ENCODE data around the gene MED25. TPM values are rescaled to one million over a fixed set of nuclear protein-coding genes. Genes with fewer than 3 reads are reported as not detected.

Gene MED25
- total and polyA plus RNA-seq, 2 donors (not counting 1 experiment from before 2014, with no cell fraction given) = 11.2 to 20.2 TPM

GRCh38 chr19:49846408-49846807, 28.3 kb downstream of the MED25 start:
- Histone ChIP-seq H3K79me2 (ENCODE audit: control insufficient read depth, insufficient read depth, low read length) (no peaks in the 10 kb centered on the region), H3K4me1 (ENCODE audit: control insufficient read depth, extremely low read depth, insufficient read depth, low read length) (peaks cover 4% of the 10 kb centered on the region), H3K27me3 (ENCODE audit: control insufficient read depth, insufficient read depth, low read length) (no peaks in the 10 kb centered on the region), H3K9ac (ENCODE audit: insufficient read depth, low read length) (no peak overlapping the region), H3K4me2 (ENCODE audit: extremely low read depth, insufficient read depth, low read length) (no peak overlapping the region), H3K9me3 (ENCODE audit: control insufficient read depth, insufficient read depth, low read depth, low read length) (no peaks in the 10 kb centered on the region), H3K4me3 (replicated peaks in 1 of 4; ENCODE audit: control extremely low read depth in 1 of 4, insufficient read depth in 1 of 4, low read depth in 3 of 4, low read length in 4 of 4) (no peak overlapping the region), H3K27ac (ENCODE audit: insufficient read depth, low read length) (no peak overlapping the region), H3K36me3 (ENCODE audit: control insufficient read depth, insufficient read depth, low read length) (no peaks in the 10 kb centered on the region), H4K20me1 (ENCODE audit: control insufficient read depth, extremely low read depth, insufficient read depth, low read length) (no peaks in the 10 kb centered on the region), H2AFZ (ENCODE audit: low read length) (no peak overlapping the region)
- DNase-seq (ENCODE audit: low read depth in 2 of 2) = no peak
- TF ChIP-seq EZH2 (IDR thresholded peaks at IDR 0.05; ENCODE audit: low read length, missing control alignments) (no peak), CTCF (conservative IDR thresholded peaks at IDR 0.05 in 1 of 2, IDR thresholded peaks at IDR 0.05 in 1 of 2; ENCODE audit: low read depth in 1 of 2, low read length in 2 of 2) (no peak)

DNA sequence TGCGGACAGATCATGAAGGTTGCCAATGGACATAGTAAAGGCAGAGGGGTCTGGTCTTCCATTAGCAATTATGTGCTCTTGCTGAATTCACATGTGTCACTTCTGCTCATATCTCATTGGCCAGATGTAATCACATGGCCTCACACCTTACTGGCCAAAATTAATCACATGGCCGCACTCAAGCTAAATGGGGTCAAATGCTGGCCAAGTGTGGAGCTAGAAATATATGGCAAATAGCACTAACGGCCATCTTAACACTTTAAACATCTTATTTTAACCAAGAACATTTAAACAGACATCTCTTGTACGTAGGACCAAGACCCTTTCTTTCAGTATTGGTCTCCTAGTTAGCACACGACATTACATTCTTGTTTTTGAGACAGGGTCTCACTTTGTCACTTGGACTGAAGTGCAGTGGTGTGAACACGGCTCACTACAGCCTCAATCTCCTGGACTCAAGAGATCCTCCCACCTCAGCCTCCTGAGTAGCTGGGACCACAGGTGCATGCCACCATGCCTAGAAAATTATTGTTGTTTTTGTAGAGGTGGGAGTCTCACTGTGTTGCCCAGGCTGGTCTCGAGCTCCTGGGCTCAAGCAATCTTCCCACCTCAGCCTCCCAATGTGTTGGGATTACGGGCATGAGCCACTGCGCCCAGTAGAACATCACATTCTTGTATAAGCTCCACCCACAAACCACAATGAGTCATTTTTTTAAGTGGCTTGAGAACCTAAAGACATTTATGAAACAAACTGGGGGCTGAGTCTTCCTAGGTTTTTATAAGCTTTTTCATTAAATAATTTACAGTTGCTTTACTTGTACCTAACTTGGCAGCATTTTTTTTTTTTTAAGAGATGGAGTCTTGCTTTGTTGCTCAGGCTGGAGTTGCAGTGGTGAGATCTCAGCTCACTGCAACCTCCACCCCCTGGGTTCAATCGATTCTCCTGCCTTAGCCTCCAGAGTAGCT, 29.9 kb downstream of the MED25 start:
- DNase-seq (ENCODE audit: low read depth in 2 of 2) = peak; percentile 90 to 93
- Histone ChIP-seq H3K4me3 (replicated peaks in 1 of 4; ENCODE audit: control extremely low read depth in 1 of 4, insufficient read depth in 1 of 4, low read depth in 3 of 4, low read length in 4 of 4) (no peak overlapping the region), H3K4me1 (ENCODE audit: control insufficient read depth, extremely low read depth, insufficient read depth, low read length) (peaks cover 10% of the 10 kb centered on the region), H3K27me3 (ENCODE audit: control insufficient read depth, insufficient read depth, low read length) (no peaks in the 10 kb centered on the region), H3K4me2 (ENCODE audit: extremely low read depth, insufficient read depth, low read length) (peak overlapping the region; percentile 11), H3K27ac (ENCODE audit: insufficient read depth, low read length) (no peak overlapping the region), H3K9me3 (ENCODE audit: control insufficient read depth, insufficient read depth, low read depth, low read length) (no peaks in the 10 kb centered on the region), H2AFZ (ENCODE audit: low read length) (no peak overlapping the region), H4K20me1 (ENCODE audit: control insufficient read depth, extremely low read depth, insufficient read depth, low read length) (peaks cover 2% of the 10 kb centered on the region), H3K36me3 (ENCODE audit: control insufficient read depth, insufficient read depth, low read length) (no peaks in the 10 kb centered on the region), H3K9ac (ENCODE audit: insufficient read depth, low read length) (no peak overlapping the region), H3K79me2 (ENCODE audit: control insufficient read depth, insufficient read depth, low read length) (peaks cover 13% of the 10 kb centered on the region)
- TF ChIP-seq CTCF (conservative IDR thresholded peaks at IDR 0.05 in 1 of 2, IDR thresholded peaks at IDR 0.05 in 1 of 2; ENCODE audit: low read depth in 1 of 2, low read length in 2 of 2) = no peak

- Histone ChIP-seq H3K9ac (ENCODE audit: insufficient read depth, low read length) (no peak overlapping the region), H3K9me3 (ENCODE audit: control insufficient read depth, insufficient read depth, low read depth, low read length) (no peaks in the 10 kb centered on the region), H2AFZ (ENCODE audit: low read length) (no peak overlapping the region), H3K27ac (ENCODE audit: insufficient read depth, low read length) (no peak overlapping the region), H3K4me1 (ENCODE audit: control insufficient read depth, extremely low read depth, insufficient read depth, low read length) (peaks cover 10% of the 10 kb centered on the region), H3K27me3 (ENCODE audit: control insufficient read depth, insufficient read depth, low read length) (no peaks in the 10 kb centered on the region), H4K20me1 (ENCODE audit: control insufficient read depth, extremely low read depth, insufficient read depth, low read length) (peaks cover 2% of the 10 kb centered on the region), H3K79me2 (ENCODE audit: control insufficient read depth, insufficient read depth, low read length) (peaks cover 17% of the 10 kb centered on the region), H3K4me3 (replicated peaks in 1 of 4; ENCODE audit: control extremely low read depth in 1 of 4, insufficient read depth in 1 of 4, low read depth in 3 of 4, low read length in 4 of 4) (no peak overlapping the region), H3K4me2 (ENCODE audit: extremely low read depth, insufficient read depth, low read length) (no peak overlapping the region), H3K36me3 (ENCODE audit: control insufficient read depth, insufficient read depth, low read length) (no peaks in the 10 kb centered on the region)
- no peak for DNase-seq (ENCODE audit: low read depth in 2 of 2)
- TF ChIP-seq EZH2 (IDR thresholded peaks at IDR 0.05; ENCODE audit: low read length, missing control alignments) (no peak), CTCF (conservative IDR thresholded peaks at IDR 0.05 in 1 of 2, IDR thresholded peaks at IDR 0.05 in 1 of 2; ENCODE audit: low read depth in 1 of 2, low read length in 2 of 2) (no peak)
Observed at GRCh38 chr19:49848938-49849337, 30.8 kb downstream of the MED25 start.

Measured in fibroblast of lung (primary cell).